Gastrocnemius medialis (tissue), 4 donors: ENCODE data around the gene FANCM. TPM values are rescaled to one million over a fixed set of nuclear protein-coding genes. Genes with fewer than 3 reads are reported as not detected.

Experiments used
- ATAC-seq, 2 donors: fragments of 150-250 bp; one replicate each; pipeline ENCODE4 v1.9.1; 2016
- DNase-seq, 2 donors: peaks; one replicate each; pipeline ENCODE4 v3.0.0-alpha.2; 2019
- H3K27ac ChIP-seq, 4 donors: fragments of 200-600 bp; sonication (generic); 1 replicate in 1 of 4; 2 replicates in 3 of 4; pipeline ENCODE4 v1.5.1; 2016 to 2018; ENCODE audit warnings: mild to moderate bottlenecking in 2 of 4, moderate library complexity in 1 of 4
- H3K27me3 ChIP-seq, 3 donors: fragments of 200-600 bp; sonication (generic) in 2 of 3; 1 replicate in 1 of 3; 2 replicates in 2 of 3; pipeline versions ENCODE4 v1.5.1 to v1.6.0; 2016 to 2019; ENCODE audit warnings: mild to moderate bottlenecking in 1 of 3, moderate library complexity in 1 of 3
- H3K36me3 ChIP-seq, 2 donors: fragments of 200-600 bp; sonication (generic) in 1 of 2; one replicate each; pipeline ENCODE4 v1.5.1; 2017 to 2018
- H3K4me1 ChIP-seq, 2 donors: fragments of 200-600 bp; sonication (generic) in 1 of 2; one replicate each; pipeline ENCODE4 v1.5.1; 2016 to 2017; ENCODE audit warnings: mild to moderate bottlenecking in 2 of 2
- H3K4me3 ChIP-seq, 4 donors: fragments of 200-600 bp; sonication (generic) in 3 of 4; 1 replicate in 1 of 4; 2 replicates in 3 of 4; pipeline ENCODE4 v1.5.1; 2016 to 2019; ENCODE audit warnings: mild to moderate bottlenecking in 2 of 4
- H3K9me3 ChIP-seq, 3 donors: fragments of 200-600 bp; sonication (generic) in 2 of 3; 1 replicate in 1 of 3; 2 replicates in 2 of 3; pipeline ENCODE4 v1.5.1; 2016 to 2019
- CTCF ChIP-seq, 5 experiments: fragments of 450-650 bp in 3 of 5; fragments of 200-600 bp in 2 of 5; sonication (generic) in 2 of 5; IDR thresholded peaks in 4 of 5; conservative IDR thresholded peaks in 1 of 5; 1 replicate in 4 of 5; 2 replicates in 1 of 5; pipeline ENCODE4 v1.5.1; 2016 to 2019; ENCODE audit warnings: antibody characterized with exemption in 5 of 5, mild to moderate bottlenecking in 3 of 5, moderate library complexity in 3 of 5
- POLR2A ChIP-seq, 2 donors: fragments of 450-650 bp; IDR thresholded peaks; one replicate each; pipeline ENCODE4 v1.6.1; 2017; ENCODE audit warnings: antibody characterized with exemption in 2 of 2, mild to moderate bottlenecking in 2 of 2, moderate library complexity in 2 of 2
- in situ Hi-C, 4 donors: fragments of 200-750 bp; cut with MboI; loops; one replicate each; pipeline versions ENCODE4 v1.15.0 to v1.8.0; 2017; ENCODE audit warnings: low sequenced_read_pairs in 4 of 4
- intact Hi-C: fragments of 100-400 bp; cut with DNase I; formaldehyde crosslinking; loops from one replicate; pipeline ENCODE4 v1.15.1; 2023; ENCODE audit warnings: low total_unique reads
- total RNA-seq, 4 donors: library from RNA; depleted of rRNA; stranded (reverse); fragments of >200 nt; gene quantifications; one replicate each; pipeline versions ENCODE4 v1.1.0 to v1.2.3, GENCODE V29; 2016

Gene FANCM
- total RNA-seq, 4 donors from 2014 or later = 2.1 to 3.9 (median 2.9) TPM

- no peak overlapping the region for H3K4me3 ChIP-seq
- no peaks in the 10 kb centered on the region for H3K36me3 ChIP-seq
- no peak for ATAC-seq
- no peaks in the 10 kb centered on the region for H3K9me3 ChIP-seq
- no peak for DNase-seq
- intact Hi-C loops (no loop called here), in situ Hi-C loops (no loop called here)
- no peak overlapping the region for H3K27ac ChIP-seq
- H3K4me1 ChIP-seq = no peaks in the 10 kb centered on the region
- TF ChIP-seq CTCF (IDR thresholded peaks at IDR 0.05 in 4 of 5, conservative IDR thresholded peaks at IDR 0.05 in 1 of 5) (no peak), POLR2A (IDR thresholded peaks at IDR 0.05) (no peak)
- no peaks in the 10 kb centered on the region for H3K27me3 ChIP-seq
Observed at GRCh38 chr14:45194964-45195363, 59.2 kb downstream of the FANCM start.

GRCh38 chr14:45198551-45198950, 62.8 kb downstream of the FANCM start:
- DNase-seq (no peak), ATAC-seq (no peak)
- no peak overlapping the region for H3K27ac ChIP-seq
- H3K4me3 ChIP-seq = no peak overlapping the region
- no peaks in the 10 kb centered on the region for H3K27me3 ChIP-seq
- no peaks in the 10 kb centered on the region for H3K4me1 ChIP-seq
- H3K36me3 ChIP-seq = no peaks in the 10 kb centered on the region
- TF ChIP-seq POLR2A (IDR thresholded peaks at IDR 0.05) = no peak
- no peak for TF ChIP-seq CTCF (IDR thresholded peaks at IDR 0.05 in 4 of 5, conservative IDR thresholded peaks at IDR 0.05 in 1 of 5)
- in situ Hi-C loops (no loop called here), intact Hi-C loops (no loop called here)
- H3K9me3 ChIP-seq = no peaks in the 10 kb centered on the region

- Histone ChIP-seq H3K27ac (no peak overlapping the region), H3K4me1 (no peaks in the 10 kb centered on the region), H3K4me3 (no peak overlapping the region), H3K9me3 (no peaks in the 10 kb centered on the region), H3K27me3 (no peaks in the 10 kb centered on the region), H3K36me3 (no peaks in the 10 kb centered on the region)
- ATAC-seq (no peak), DNase-seq (no peak)
- intact Hi-C loops (no loop called here), in situ Hi-C loops (no loop called here)
- TF ChIP-seq CTCF (IDR thresholded peaks at IDR 0.05 in 4 of 5, conservative IDR thresholded peaks at IDR 0.05 in 1 of 5) = no peak
- TF ChIP-seq POLR2A (IDR thresholded peaks at IDR 0.05) = no peak
Observed at GRCh38 chr14:45199230-45199629, 63.5 kb downstream of the FANCM start.

GRCh38 chr14:45201905-45202304, 66.2 kb downstream of the FANCM start:
- in situ Hi-C loops = no loop called here
- Histone ChIP-seq H3K9me3 (no peaks in the 10 kb centered on the region), H3K4me3 (no peak overlapping the region), H3K4me1 (no peaks in the 10 kb centered on the region), H3K27ac (no peak overlapping the region), H3K27me3 (no peaks in the 10 kb centered on the region), H3K36me3 (no peaks in the 10 kb centered on the region)
- no peak for DNase-seq
- TF ChIP-seq POLR2A (IDR thresholded peaks at IDR 0.05) = no peak
- TF ChIP-seq CTCF (IDR thresholded peaks at IDR 0.05 in 4 of 5, conservative IDR thresholded peaks at IDR 0.05 in 1 of 5) = no peak
- no peak for ATAC-seq
- intact Hi-C loops = no loop called here

- in situ Hi-C loops = no loop called here
- intact Hi-C loops = no loop called here
- H3K4me3 ChIP-seq = no peak overlapping the region
- no peaks in the 10 kb centered on the region for H3K36me3 ChIP-seq
- ATAC-seq = no peak
- H3K4me1 ChIP-seq = no peaks in the 10 kb centered on the region
- no peak for DNase-seq
- H3K9me3 ChIP-seq = no peaks in the 10 kb centered on the region
- TF ChIP-seq CTCF (IDR thresholded peaks at IDR 0.05 in 4 of 5, conservative IDR thresholded peaks at IDR 0.05 in 1 of 5) = no peak
- no peak for TF ChIP-seq POLR2A (IDR thresholded peaks at IDR 0.05)
- H3K27me3 ChIP-seq = no peaks in the 10 kb centered on the region
- no peak overlapping the region for H3K27ac ChIP-seq
Observed at GRCh38 chr14:45204241-45204640, 68.5 kb downstream of the FANCM start.
